B cell (primary cell): ENCODE measurements around the gene SON. TPM values are rescaled to one million over a fixed set of nuclear protein-coding genes. Genes with fewer than 3 reads are reported as not detected.

Experiments used
- ATAC-seq: fragments of 200-7000 bp; cut with Tn5 transposase; one replicate; pipeline ENCODE4 v1.10.0; 2021; ENCODE audit warnings: low read depth, mild to moderate bottlenecking, moderate number of reproducible peaks, moderate library complexity
- CTCF ChIA-PET: fragments of 350-600 bp; sonication (Branson Sonifier 250); formaldehyde crosslinking; loops from one replicate; lab custom pipeline; 2021; ENCODE audit warnings: antibody characterized with exemption, inconsistent platforms; lab: Charles Lee
- POLR2A ChIA-PET: fragments of 350-600 bp; sonication (Branson Sonifier 250); formaldehyde crosslinking; loops from one replicate; lab custom pipeline; 2021; ENCODE audit warnings: antibody characterized with exemption; lab: Charles Lee
- DNase-seq: peaks from one replicate; pipeline ENCODE4 v3.0.0; 2013
- H2AFZ ChIP-seq: 2 replicates; pipeline ENCODE4 v1.6.1; 2012; ENCODE audit warnings: mild to moderate bottlenecking, low read depth, low read length; ENCODE audit not compliant: insufficient read depth, poor library complexity, severe bottlenecking
- H3K27ac ChIP-seq, 2 donors: 1 replicate in 1 of 2; 2 replicates in 1 of 2; pipeline ENCODE4 v1.5.1; 2012 to 2013; ENCODE audit warnings: low read length in 2 of 2, mild to moderate bottlenecking in 2 of 2, moderate library complexity in 1 of 2
- H3K27me3 ChIP-seq, 4 experiments: fragments of 200-600 bp in 1 of 4; sonication (generic) in 1 of 4; replicated peaks in 1 of 4; 1 replicate in 2 of 4; 2 replicates in 2 of 4; pipeline versions ENCODE4 v1.6.1 to v1.7.0; 2013 to 2016; ENCODE audit warnings: low read length in 3 of 4, mild to moderate bottlenecking in 2 of 4, mixed read lengths in 1 of 4, moderate library complexity in 1 of 4; ENCODE audit not compliant: insufficient read depth in 4 of 4, control insufficient read depth in 3 of 4; ENCODE audit errors: control extremely low read depth in 1 of 4
- H3K36me3 ChIP-seq, 2 experiments: replicated peaks in 1 of 2; 1 replicate in 1 of 2; 2 replicates in 1 of 2; pipeline versions ENCODE4 v1.6.1 to v1.7.1; 2013; ENCODE audit warnings: low read length in 1 of 2; ENCODE audit not compliant: insufficient read depth in 2 of 2, control insufficient read depth in 1 of 2; ENCODE audit errors: control extremely low read depth in 1 of 2, extremely low read depth in 1 of 2
- H3K4me1 ChIP-seq, 2 donors: fragments of 200-600 bp in 1 of 2; sonication (generic) in 1 of 2; 1 replicate in 1 of 2; 2 replicates in 1 of 2; pipeline versions ENCODE4 v1.5.1 to v1.6.1; 2013 to 2017; ENCODE audit warnings: low read length in 2 of 2; ENCODE audit not compliant: control insufficient read depth in 2 of 2, insufficient read depth in 2 of 2
- H3K4me2 ChIP-seq: replicated peaks from 2 replicates; pipeline ENCODE3; 2012; ENCODE audit warnings: mild to moderate bottlenecking, low read depth, low read length; ENCODE audit not compliant: poor library complexity, severe bottlenecking
- H3K4me3 ChIP-seq, 5 experiments: fragments of 200-600 bp in 1 of 5; sonication (generic) in 1 of 5; 1 replicate in 3 of 5; 2 replicates in 2 of 5; pipeline versions ENCODE4 v1.5.1 to v1.7.0; 2011 to 2016; ENCODE audit warnings: low read length in 4 of 5, mild to moderate bottlenecking in 4 of 5, low read depth in 2 of 5, control low read depth in 1 of 5, moderate library complexity in 1 of 5; ENCODE audit not compliant: insufficient read depth in 1 of 5; ENCODE audit errors: control extremely low read depth in 1 of 5, extremely low read depth in 1 of 5
- H3K79me2 ChIP-seq: fragments of 200-600 bp; sonication (generic); one replicate; pipeline ENCODE4 v1.6.0; 2016; ENCODE audit warnings: low read length; ENCODE audit not compliant: control insufficient read depth, insufficient read depth
- H3K9ac ChIP-seq: fragments of 200-600 bp; sonication (generic); 2 replicates; pipeline ENCODE4 v1.6.1; 2017; ENCODE audit warnings: mild to moderate bottlenecking, low read length, moderate library complexity
- H3K9me3 ChIP-seq, 3 donors: one replicate each; pipeline versions ENCODE4 v1.6.1 to v1.7.1; 2013; ENCODE audit warnings: low read length in 2 of 3; ENCODE audit not compliant: control insufficient read depth in 2 of 3, insufficient read depth in 1 of 3; ENCODE audit errors: control extremely low read depth in 1 of 3
- H4K20me1 ChIP-seq: 2 replicates; pipeline ENCODE4 v1.6.0; 2012; ENCODE audit warnings: mild to moderate bottlenecking, low read length; ENCODE audit not compliant: insufficient read depth, control insufficient read depth, poor library complexity, severe bottlenecking
- H3K27ac Mint-ChIP-seq: one replicate; pipeline ENCODE4 v1.8.0; 2021; ENCODE audit warnings: mixed read lengths
- H3K27me3 Mint-ChIP-seq: one replicate; pipeline ENCODE4 v1.8.0; 2021; ENCODE audit warnings: mixed read lengths
- H3K4me1 Mint-ChIP-seq: one replicate; pipeline ENCODE4 v1.8.0; 2021; ENCODE audit warnings: mixed read lengths
- H3K4me3 Mint-ChIP-seq: one replicate; pipeline ENCODE4 v1.8.0; 2021; ENCODE audit warnings: mixed read lengths
- H3K9me3 Mint-ChIP-seq: one replicate; pipeline ENCODE4 v1.8.0; 2022; ENCODE audit warnings: mixed read lengths; ENCODE audit not compliant: insufficient read depth
- EZH2 ChIP-seq: IDR thresholded peaks from 2 replicates; pipeline ENCODE4 v1.6.1; 2012; ENCODE audit warnings: borderline replicate concordance, low read depth, mild to moderate bottlenecking, moderate library complexity, low read length; ENCODE audit not compliant: insufficient read depth, poor library complexity, severe bottlenecking
- WGBS: methylation state at CpG from one replicate; pipeline ENCODE4 v1.1.5; 2013; ENCODE audit warnings: missing lambda C conversion rate; ENCODE audit not compliant: insufficient coverage; 5-methylcytosine and 5-hydroxymethylcytosine counted together
- intact Hi-C: fragments of 100-400 bp; cut with micrococcal nuclease; formaldehyde crosslinking; loops from one replicate; pipeline ENCODE4 v1.10.0; 2022
- polyA plus RNA-seq: library from polyadenylated mRNA; depleted of rRNA; stranded (reverse); fragments of >200 nt; gene quantifications from 2 replicates; pipeline ENCODE4 v1.2.3, GENCODE V29; 2012
- total RNA-seq, 2 donors: library from RNA; stranded (reverse); fragments of 120-200 nt in 1 of 2; gene quantifications; 1 replicate in 1 of 2; 2 replicates in 1 of 2; pipeline versions ENCODE4 v1.2.3 to v1.2.4, GENCODE V29; 2013 to 2022
- TF ChIP-seq, protein P1 (sequence below): fragments of 200-600 bp; IDR thresholded peaks from one replicate; pipeline ENCODE4 v1.8.0; 2022; ENCODE audit warnings: antibody characterized with exemption, mild to moderate bottlenecking

The SON gene
- total and polyA plus RNA-seq, 2 donors (not counting 1 experiment from before 2014, with no cell fraction given): 92.0 to 463 TPM

DNA sequence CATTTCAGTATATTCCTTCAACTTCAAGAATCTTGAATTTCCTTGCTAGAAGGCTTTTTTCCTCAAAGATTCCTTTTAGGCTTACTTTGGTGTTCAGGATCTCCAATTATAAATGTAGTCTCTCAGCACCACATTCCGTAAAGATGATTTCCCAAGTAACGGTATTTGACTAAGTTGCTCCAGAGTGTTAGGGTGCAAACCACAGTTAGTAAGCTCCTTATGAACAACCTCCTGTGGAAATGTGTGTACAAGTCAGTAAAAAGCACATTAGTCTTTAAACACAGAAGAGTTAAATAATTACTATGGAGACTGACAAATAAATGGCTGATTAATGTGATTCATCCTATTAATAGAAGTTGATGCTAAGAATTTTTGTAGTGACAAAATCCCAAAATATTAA is 35.4 kb downstream of the SON start:
- intact Hi-C loops: no loop called here
- no peaks in the 10 kb centered on the region for H3K79me2 ChIP-seq
- Mint-ChIP-seq H3K27me3 (no peaks in the 10 kb centered on the region), H3K4me3 (no peak overlapping the region), H3K9me3 (no peaks in the 10 kb centered on the region), H3K27ac (no peak overlapping the region), H3K4me1 (no peaks in the 10 kb centered on the region)
- WGBS: no CpG with 5 or more reads among the region's 2 CpGs
- no peak overlapping the region for H3K9ac ChIP-seq
- POLR2A ChIA-PET: no interaction called here
- H3K27ac ChIP-seq: no peak overlapping the region
- CTCF ChIA-PET: interaction anchor here (0.8 kb wide), 1 partner anchor 381 kb away, joined by 3 read pairs; no protein-coding TSS in a partner anchor
- H4K20me1 ChIP-seq: no peaks in the 10 kb centered on the region
- no peaks in the 10 kb centered on the region for H3K4me1 ChIP-seq
- ATAC-seq: no peak
- no peak overlapping the region for H3K4me3 ChIP-seq
- no peaks in the 10 kb centered on the region for H3K9me3 ChIP-seq
- no peak overlapping the region for H2AFZ ChIP-seq
- no peak for DNase-seq
- no peaks in the 10 kb centered on the region for H3K27me3 ChIP-seq
- H3K36me3 ChIP-seq: peaks cover 14 to 37% of the 10 kb centered on the region in 2 experiments
- TF ChIP-seq, protein P1, sequence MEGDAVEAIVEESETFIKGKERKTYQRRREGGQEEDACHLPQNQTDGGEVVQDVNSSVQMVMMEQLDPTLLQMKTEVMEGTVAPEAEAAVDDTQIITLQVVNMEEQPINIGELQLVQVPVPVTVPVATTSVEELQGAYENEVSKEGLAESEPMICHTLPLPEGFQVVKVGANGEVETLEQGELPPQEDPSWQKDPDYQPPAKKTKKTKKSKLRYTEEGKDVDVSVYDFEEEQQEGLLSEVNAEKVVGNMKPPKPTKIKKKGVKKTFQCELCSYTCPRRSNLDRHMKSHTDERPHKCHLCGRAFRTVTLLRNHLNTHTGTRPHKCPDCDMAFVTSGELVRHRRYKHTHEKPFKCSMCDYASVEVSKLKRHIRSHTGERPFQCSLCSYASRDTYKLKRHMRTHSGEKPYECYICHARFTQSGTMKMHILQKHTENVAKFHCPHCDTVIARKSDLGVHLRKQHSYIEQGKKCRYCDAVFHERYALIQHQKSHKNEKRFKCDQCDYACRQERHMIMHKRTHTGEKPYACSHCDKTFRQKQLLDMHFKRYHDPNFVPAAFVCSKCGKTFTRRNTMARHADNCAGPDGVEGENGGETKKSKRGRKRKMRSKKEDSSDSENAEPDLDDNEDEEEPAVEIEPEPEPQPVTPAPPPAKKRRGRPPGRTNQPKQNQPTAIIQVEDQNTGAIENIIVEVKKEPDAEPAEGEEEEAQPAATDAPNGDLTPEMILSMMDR: no peak
- no peak for TF ChIP-seq EZH2
- H3K4me2 ChIP-seq: no peak overlapping the region

DNA sequence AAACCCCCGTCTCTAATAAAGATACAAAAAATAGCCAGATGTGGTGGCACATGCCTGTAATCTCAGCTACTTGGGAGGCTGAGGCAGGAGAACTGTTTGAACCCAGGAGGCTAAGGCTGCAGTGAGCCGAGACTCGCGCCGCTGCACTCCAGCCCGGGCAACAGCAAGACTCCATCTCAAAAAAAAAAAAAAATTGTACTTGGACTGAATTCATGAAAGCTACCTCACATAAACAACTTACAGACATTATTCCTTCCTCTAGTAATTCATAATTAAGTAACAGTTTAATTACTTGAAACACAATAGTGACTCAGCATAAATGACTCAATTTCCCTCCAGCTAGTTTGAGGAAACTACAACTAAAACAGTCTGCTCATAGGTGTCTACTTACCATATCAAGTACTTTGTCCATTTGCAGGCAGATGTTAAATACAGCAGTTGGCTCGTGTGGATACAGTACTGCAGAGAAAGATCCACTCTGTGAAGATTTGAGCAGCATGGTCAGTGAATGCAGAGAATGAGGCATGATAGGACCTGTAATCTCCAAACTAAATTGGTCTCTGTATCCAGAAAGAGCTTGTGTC is 36.2 kb downstream of the SON start:
- H3K4me3 ChIP-seq: no peak overlapping the region
- H3K9ac ChIP-seq: no peak overlapping the region
- no peaks in the 10 kb centered on the region for H3K4me1 Mint-ChIP-seq
- H3K4me2 ChIP-seq: no peak overlapping the region
- ATAC-seq: no peak
- H3K27ac ChIP-seq: peak overlapping the region in 1 of 2 donors; percentile 31
- ChIA-PET CTCF (no interaction called here), POLR2A (no interaction called here)
- H3K36me3 ChIP-seq: peaks cover 10 to 29% of the 10 kb centered on the region in 2 experiments
- peak overlapping the region; percentile 5 for H3K27ac Mint-ChIP-seq
- H4K20me1 ChIP-seq: no peaks in the 10 kb centered on the region
- H3K27me3 Mint-ChIP-seq: no peaks in the 10 kb centered on the region
- no peaks in the 10 kb centered on the region for H3K9me3 ChIP-seq
- H2AFZ ChIP-seq: no peak overlapping the region
- no peaks in the 10 kb centered on the region for H3K4me1 ChIP-seq
- no peak for DNase-seq
- WGBS: 92% methylated on average over 6 of the region's 7 CpGs
- no peaks in the 10 kb centered on the region for H3K9me3 Mint-ChIP-seq
- H3K4me3 Mint-ChIP-seq: no peak overlapping the region
- no peaks in the 10 kb centered on the region for H3K27me3 ChIP-seq
- intact Hi-C loops: no loop called here
- H3K79me2 ChIP-seq: no peaks in the 10 kb centered on the region
- TF ChIP-seq, protein P1: no peak
- no peak for TF ChIP-seq EZH2
